IPS-15b (cell line): ENCODE measurements around the gene FAM219A.
A peak's percentile ranks its signal among the peaks of the same experiment; 100 is the strongest.

Experiments
- H3K27me3 ChIP-seq: one replicate; pipeline ENCODE4 v1.6.1; 2013; ENCODE audit warnings: low read length; ENCODE audit not compliant: control insufficient read depth, insufficient read depth
- H3K36me3 ChIP-seq: one replicate; pipeline ENCODE4 v1.6.1; 2013; ENCODE audit warnings: low read length; ENCODE audit not compliant: control insufficient read depth, insufficient read depth
- H3K4me1 ChIP-seq: one replicate; pipeline ENCODE4 v1.6.1; 2013; ENCODE audit warnings: mild to moderate bottlenecking, low read length; ENCODE audit not compliant: control insufficient read depth, insufficient read depth
- H3K4me3 ChIP-seq: one replicate; pipeline ENCODE4 v1.5.1; 2013; ENCODE audit warnings: low read depth, low read length
- H3K9ac ChIP-seq: one replicate; pipeline ENCODE4 v1.6.1; 2013; ENCODE audit warnings: low read depth, mild to moderate bottlenecking, low read length
- H3K9me3 ChIP-seq: one replicate; pipeline ENCODE4 v1.6.1; 2013; ENCODE audit warnings: mild to moderate bottlenecking, low read length; ENCODE audit not compliant: control insufficient read depth, insufficient read depth

Gene FAM219A

GRCh38 chr9:34458013-34458958 is at the start of gene FAM219A, which contains the start of gene DNAI1:
Gene FAM219A, minus strand, starts transcription at chr9:34458570. Its CDS starts 307 bp downstream, at chr9:34458263.
Gene DNAI1, plus strand, starts transcription at chr9:34458805. Its CDS starts 201 bp downstream, at chr9:34459006.
- no peaks in the 10 kb centered on the region for H3K9me3 ChIP-seq
- H3K36me3 ChIP-seq, result no peaks in the 10 kb centered on the region
- peaks cover 11% of the 10 kb centered on the region for H3K4me1 ChIP-seq
- H3K27me3 ChIP-seq, result peaks cover 10% of the 10 kb centered on the region
- H3K4me3 ChIP-seq, result peak within 1 kb of the TSS; percentile 93
- H3K9ac ChIP-seq, result no peak within 1 kb of the TSS

- Histone ChIP-seq H3K9ac (no peak overlapping the region), H3K4me1 (peaks cover 23% of the 10 kb centered on the region), H3K4me3 (no peak overlapping the region), H3K27me3 (no peaks in the 10 kb centered on the region), H3K36me3 (no peaks in the 10 kb centered on the region), H3K9me3 (no peaks in the 10 kb centered on the region)
Observed at GRCh38 chr9:34507966-34508365, 49.6 kb upstream of the FAM219A start.

- no peaks in the 10 kb centered on the region for H3K36me3 ChIP-seq
- H3K9me3 ChIP-seq, result no peaks in the 10 kb centered on the region
- no peaks in the 10 kb centered on the region for H3K27me3 ChIP-seq
- peaks cover 19% of the 10 kb centered on the region for H3K4me1 ChIP-seq
- no peak overlapping the region for H3K9ac ChIP-seq
- no peak overlapping the region for H3K4me3 ChIP-seq
Observed at GRCh38 chr9:34507556-34507955, 49.2 kb upstream of the FAM219A start.

GRCh38 chr9:34506623-34507022 is 48.3 kb upstream of the FAM219A start:
- Histone ChIP-seq H3K4me1 (peaks cover 10% of the 10 kb centered on the region), H3K9me3 (no peaks in the 10 kb centered on the region), H3K36me3 (no peaks in the 10 kb centered on the region), H3K27me3 (no peaks in the 10 kb centered on the region), H3K4me3 (no peak overlapping the region), H3K9ac (no peak overlapping the region)

- H3K4me1 ChIP-seq, result peaks cover 2% of the 10 kb centered on the region
- H3K4me3 ChIP-seq, result no peak overlapping the region
- no peaks in the 10 kb centered on the region for H3K27me3 ChIP-seq
- H3K9me3 ChIP-seq, result no peaks in the 10 kb centered on the region
- no peak overlapping the region for H3K9ac ChIP-seq
- no peaks in the 10 kb centered on the region for H3K36me3 ChIP-seq
Observed at GRCh38 chr9:34505370-34506120, 47.2 kb upstream of the FAM219A start.

GRCh38 chr9:34503406-34503805 is 45.0 kb upstream of the FAM219A start:
- H3K4me3 ChIP-seq, result no peak overlapping the region
- H3K9me3 ChIP-seq, result no peaks in the 10 kb centered on the region
- no peaks in the 10 kb centered on the region for H3K36me3 ChIP-seq
- H3K9ac ChIP-seq, result no peak overlapping the region
- no peaks in the 10 kb centered on the region for H3K27me3 ChIP-seq
- H3K4me1 ChIP-seq, result no peaks in the 10 kb centered on the region

GRCh38 chr9:34502891-34503290 is 44.5 kb upstream of the FAM219A start:
- Histone ChIP-seq H3K36me3 (no peaks in the 10 kb centered on the region), H3K9ac (no peak overlapping the region), H3K4me3 (no peak overlapping the region), H3K4me1 (no peaks in the 10 kb centered on the region), H3K9me3 (no peaks in the 10 kb centered on the region), H3K27me3 (no peaks in the 10 kb centered on the region)

GRCh38 chr9:34502471-34502870 is 44.1 kb upstream of the FAM219A start:
- Histone ChIP-seq H3K36me3 (no peaks in the 10 kb centered on the region), H3K27me3 (no peaks in the 10 kb centered on the region), H3K9me3 (no peaks in the 10 kb centered on the region), H3K4me3 (no peak overlapping the region), H3K9ac (no peak overlapping the region), H3K4me1 (no peaks in the 10 kb centered on the region)

GRCh38 chr9:34501889-34502425 is 43.6 kb upstream of the FAM219A start:
- no peaks in the 10 kb centered on the region for H3K4me1 ChIP-seq
- H3K9me3 ChIP-seq, result no peaks in the 10 kb centered on the region
- no peaks in the 10 kb centered on the region for H3K36me3 ChIP-seq
- no peaks in the 10 kb centered on the region for H3K27me3 ChIP-seq
- H3K9ac ChIP-seq, result no peak overlapping the region
- H3K4me3 ChIP-seq, result no peak overlapping the region

GRCh38 chr9:34501372-34501771 is 43.0 kb upstream of the FAM219A start:
- H3K9ac ChIP-seq, result no peak overlapping the region
- H3K4me3 ChIP-seq, result no peak overlapping the region
- H3K4me1 ChIP-seq, result no peaks in the 10 kb centered on the region
- H3K27me3 ChIP-seq, result no peaks in the 10 kb centered on the region
- H3K36me3 ChIP-seq, result no peaks in the 10 kb centered on the region
- H3K9me3 ChIP-seq, result no peaks in the 10 kb centered on the region

GRCh38 chr9:34500623-34501267 is 42.4 kb upstream of the FAM219A start:
- H3K4me1 ChIP-seq, result no peaks in the 10 kb centered on the region
- no peaks in the 10 kb centered on the region for H3K36me3 ChIP-seq
- H3K9me3 ChIP-seq, result no peaks in the 10 kb centered on the region
- H3K27me3 ChIP-seq, result no peaks in the 10 kb centered on the region
- H3K9ac ChIP-seq, result no peak overlapping the region
- no peak overlapping the region for H3K4me3 ChIP-seq
